Gastrocnemius medialis (tissue), 4 donors: ENCODE results near the gene DNAJC1. TPM values are rescaled to one million over a fixed set of nuclear protein-coding genes. Genes with fewer than 3 reads are reported as not detected.

Experiments used
- ATAC-seq, 2 donors: fragments of 150-250 bp; one replicate each; pipeline ENCODE4 v1.9.1; 2016
- DNase-seq, 2 donors: peaks; one replicate each; pipeline ENCODE4 v3.0.0-alpha.2; 2019
- H3K27ac ChIP-seq, 4 donors: fragments of 200-600 bp; sonication (generic); 1 replicate in 1 of 4; 2 replicates in 3 of 4; pipeline ENCODE4 v1.5.1; 2016 to 2018; ENCODE audit warnings: mild to moderate bottlenecking in 2 of 4, moderate library complexity in 1 of 4
- H3K27me3 ChIP-seq, 3 donors: fragments of 200-600 bp; sonication (generic) in 2 of 3; 1 replicate in 1 of 3; 2 replicates in 2 of 3; pipeline versions ENCODE4 v1.5.1 to v1.6.0; 2016 to 2019; ENCODE audit warnings: mild to moderate bottlenecking in 1 of 3, moderate library complexity in 1 of 3
- H3K36me3 ChIP-seq, 2 donors: fragments of 200-600 bp; sonication (generic) in 1 of 2; one replicate each; pipeline ENCODE4 v1.5.1; 2017 to 2018
- H3K4me1 ChIP-seq, 2 donors: fragments of 200-600 bp; sonication (generic) in 1 of 2; one replicate each; pipeline ENCODE4 v1.5.1; 2016 to 2017; ENCODE audit warnings: mild to moderate bottlenecking in 2 of 2
- H3K4me3 ChIP-seq, 4 donors: fragments of 200-600 bp; sonication (generic) in 3 of 4; 1 replicate in 1 of 4; 2 replicates in 3 of 4; pipeline ENCODE4 v1.5.1; 2016 to 2019; ENCODE audit warnings: mild to moderate bottlenecking in 2 of 4
- H3K9me3 ChIP-seq, 3 donors: fragments of 200-600 bp; sonication (generic) in 2 of 3; 1 replicate in 1 of 3; 2 replicates in 2 of 3; pipeline ENCODE4 v1.5.1; 2016 to 2019
- POLR2A ChIP-seq, 2 donors: fragments of 450-650 bp; IDR thresholded peaks; one replicate each; pipeline ENCODE4 v1.6.1; 2017; ENCODE audit warnings: antibody characterized with exemption in 2 of 2, mild to moderate bottlenecking in 2 of 2, moderate library complexity in 2 of 2
- in situ Hi-C, 4 donors: fragments of 200-750 bp; cut with MboI; loops; one replicate each; pipeline versions ENCODE4 v1.15.0 to v1.8.0; 2017; ENCODE audit warnings: low sequenced_read_pairs in 4 of 4
- intact Hi-C: fragments of 100-400 bp; cut with DNase I; formaldehyde crosslinking; loops from one replicate; pipeline ENCODE4 v1.15.1; 2023; ENCODE audit warnings: low total_unique reads
- total RNA-seq, 4 donors: library from RNA; depleted of rRNA; stranded (reverse); fragments of >200 nt; gene quantifications; one replicate each; pipeline versions ENCODE4 v1.1.0 to v1.2.3, GENCODE V29; 2016
- TF ChIP-seq, protein P1 (sequence below), 5 experiments: fragments of 450-650 bp in 3 of 5; fragments of 200-600 bp in 2 of 5; sonication (generic) in 2 of 5; IDR thresholded peaks in 4 of 5; conservative IDR thresholded peaks in 1 of 5; 1 replicate in 4 of 5; 2 replicates in 1 of 5; pipeline ENCODE4 v1.5.1; 2016 to 2019; ENCODE audit warnings: antibody characterized with exemption in 5 of 5, mild to moderate bottlenecking in 3 of 5, moderate library complexity in 3 of 5

Gene DNAJC1
- total RNA-seq, 4 donors from 2014 or later = 24.1 to 56.4 (median 35.7) TPM

- no peak overlapping the region for H3K27ac ChIP-seq
- H3K4me1 ChIP-seq = no peaks in the 10 kb centered on the region
- no peak for ATAC-seq
- intact Hi-C loops (no loop called here), in situ Hi-C loops (loop anchor here in 1 of 4 donors (25.0 kb wide), 1 partner anchor 220 kb away; no protein-coding TSS in a partner anchor)
- H3K36me3 ChIP-seq = no peaks in the 10 kb centered on the region
- H3K4me3 ChIP-seq = no peak overlapping the region
- TF ChIP-seq, protein P1, sequence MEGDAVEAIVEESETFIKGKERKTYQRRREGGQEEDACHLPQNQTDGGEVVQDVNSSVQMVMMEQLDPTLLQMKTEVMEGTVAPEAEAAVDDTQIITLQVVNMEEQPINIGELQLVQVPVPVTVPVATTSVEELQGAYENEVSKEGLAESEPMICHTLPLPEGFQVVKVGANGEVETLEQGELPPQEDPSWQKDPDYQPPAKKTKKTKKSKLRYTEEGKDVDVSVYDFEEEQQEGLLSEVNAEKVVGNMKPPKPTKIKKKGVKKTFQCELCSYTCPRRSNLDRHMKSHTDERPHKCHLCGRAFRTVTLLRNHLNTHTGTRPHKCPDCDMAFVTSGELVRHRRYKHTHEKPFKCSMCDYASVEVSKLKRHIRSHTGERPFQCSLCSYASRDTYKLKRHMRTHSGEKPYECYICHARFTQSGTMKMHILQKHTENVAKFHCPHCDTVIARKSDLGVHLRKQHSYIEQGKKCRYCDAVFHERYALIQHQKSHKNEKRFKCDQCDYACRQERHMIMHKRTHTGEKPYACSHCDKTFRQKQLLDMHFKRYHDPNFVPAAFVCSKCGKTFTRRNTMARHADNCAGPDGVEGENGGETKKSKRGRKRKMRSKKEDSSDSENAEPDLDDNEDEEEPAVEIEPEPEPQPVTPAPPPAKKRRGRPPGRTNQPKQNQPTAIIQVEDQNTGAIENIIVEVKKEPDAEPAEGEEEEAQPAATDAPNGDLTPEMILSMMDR (IDR thresholded peaks at IDR 0.05 in 4 of 5, conservative IDR thresholded peaks at IDR 0.05 in 1 of 5) = no peak
- no peak for TF ChIP-seq POLR2A (IDR thresholded peaks at IDR 0.05)
- H3K9me3 ChIP-seq = no peaks in the 10 kb centered on the region
- DNase-seq = no peak
- no peaks in the 10 kb centered on the region for H3K27me3 ChIP-seq
Measured at GRCh38 chr10:22017283-22018020, 13.9 kb upstream of the DNAJC1 start.

DNA sequence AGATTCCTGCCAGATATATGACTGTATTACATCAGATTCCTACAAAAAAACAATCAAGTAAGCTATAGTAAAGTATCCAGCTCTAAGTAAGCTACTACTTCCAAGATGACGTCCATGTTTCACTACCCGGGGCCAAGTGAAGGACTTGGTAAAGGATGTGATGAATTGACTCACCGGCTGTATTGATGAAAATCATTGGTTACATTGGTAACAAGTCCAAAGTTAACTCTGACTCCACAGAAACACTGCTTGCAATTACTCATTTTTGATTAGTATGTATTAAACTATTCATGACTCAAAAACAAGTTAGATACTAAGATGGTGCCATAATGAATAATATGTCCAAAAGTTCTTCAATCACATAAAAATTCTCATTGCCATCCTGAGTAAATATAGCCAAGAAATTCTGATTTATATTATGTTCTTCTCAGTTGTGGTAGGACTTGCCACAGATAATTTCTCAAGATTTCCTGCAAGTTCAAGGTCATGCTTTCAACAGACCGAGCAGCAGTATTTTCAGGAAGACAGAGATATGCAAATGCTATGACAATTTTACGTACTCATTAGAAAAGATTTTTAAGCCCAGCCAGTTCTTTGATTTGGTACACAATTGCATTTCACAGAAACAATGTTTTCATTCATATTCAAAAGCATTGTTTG is 12.6 kb upstream of the DNAJC1 start:
- intact Hi-C loops (no loop called here), in situ Hi-C loops (loop anchor here in 1 of 4 donors (25.0 kb wide), 1 partner anchor 221 kb away; no protein-coding TSS in a partner anchor)
- no peaks in the 10 kb centered on the region for H3K4me1 ChIP-seq
- DNase-seq (no peak), ATAC-seq (no peak)
- TF ChIP-seq, protein P1 (IDR thresholded peaks at IDR 0.05 in 4 of 5, conservative IDR thresholded peaks at IDR 0.05 in 1 of 5) = no peak
- no peak for TF ChIP-seq POLR2A (IDR thresholded peaks at IDR 0.05)
- H3K27ac ChIP-seq = no peak overlapping the region
- no peaks in the 10 kb centered on the region for H3K27me3 ChIP-seq
- no peaks in the 10 kb centered on the region for H3K36me3 ChIP-seq
- H3K4me3 ChIP-seq = no peak overlapping the region
- H3K9me3 ChIP-seq = no peaks in the 10 kb centered on the region

- Histone ChIP-seq H3K4me3 (no peak overlapping the region), H3K27ac (no peak overlapping the region), H3K4me1 (no peaks in the 10 kb centered on the region), H3K36me3 (no peaks in the 10 kb centered on the region), H3K27me3 (no peaks in the 10 kb centered on the region), H3K9me3 (no peaks in the 10 kb centered on the region)
- ATAC-seq (no peak), DNase-seq (no peak)
- intact Hi-C loops (no loop called here), in situ Hi-C loops (loop anchor here in 1 of 4 donors (25.0 kb wide), 1 partner anchor 226 kb away; no protein-coding TSS in a partner anchor)
- no peak for TF ChIP-seq POLR2A (IDR thresholded peaks at IDR 0.05)
- TF ChIP-seq, protein P1 (IDR thresholded peaks at IDR 0.05 in 4 of 5, conservative IDR thresholded peaks at IDR 0.05 in 1 of 5) = peak in 2 of 5 experiments; percentile 24 to 46
Measured at GRCh38 chr10:22010973-22011408, 7.5 kb upstream of the DNAJC1 start.

GRCh38 chr10:22010539-22010938 is 7.0 kb upstream of the DNAJC1 start:
- H3K4me3 ChIP-seq = no peak overlapping the region
- H3K4me1 ChIP-seq = no peaks in the 10 kb centered on the region
- H3K27me3 ChIP-seq = no peaks in the 10 kb centered on the region
- intact Hi-C loops (no loop called here), in situ Hi-C loops (loop anchor here in 1 of 4 donors (25.0 kb wide), 1 partner anchor 227 kb away; no protein-coding TSS in a partner anchor)
- DNase-seq = no peak
- no peak overlapping the region for H3K27ac ChIP-seq
- no peak for TF ChIP-seq POLR2A (IDR thresholded peaks at IDR 0.05)
- TF ChIP-seq, protein P1 (IDR thresholded peaks at IDR 0.05 in 4 of 5, conservative IDR thresholded peaks at IDR 0.05 in 1 of 5) = no peak
- no peaks in the 10 kb centered on the region for H3K9me3 ChIP-seq
- no peaks in the 10 kb centered on the region for H3K36me3 ChIP-seq
- no peak for ATAC-seq
